ENCODE data around the gene CFTR. TPM values are rescaled to one million over a fixed set of nuclear protein-coding genes. Genes with fewer than 3 reads are reported as not detected.

CFTR gene
- total and polyA plus RNA-seq, 2 of the 8 experiments (the other 6 are each of a cell fraction or from before 2014, with no cell fraction given) = 1.2 to 1.6 TPM

DNA sequence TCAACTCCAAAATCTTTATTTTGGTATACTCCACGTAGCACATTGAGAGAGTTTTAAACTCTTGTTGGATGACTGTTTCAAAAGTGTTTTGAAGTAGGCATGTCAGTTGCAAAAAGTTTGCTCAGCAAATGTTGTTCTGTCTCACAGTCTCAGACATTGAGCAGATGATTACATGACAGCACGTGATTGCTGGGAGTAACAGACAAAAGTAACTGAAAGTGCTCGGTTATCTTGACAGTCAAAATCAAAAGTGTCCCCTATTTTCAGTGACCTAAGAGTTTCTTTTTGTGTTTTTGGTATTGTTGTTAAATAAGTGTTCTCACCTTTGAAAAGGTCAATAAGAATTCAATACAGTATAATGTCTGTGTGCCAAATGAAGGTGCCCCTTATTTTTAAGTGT is 84.3 kb downstream of the CFTR start:
- Histone ChIP-seq H3K18ac (ENCODE audit: extremely low read depth, low read length) (no peak overlapping the region), H3K4me2 (ENCODE audit: insufficient read depth in 1 of 2, low read depth in 2 of 2, low read length in 2 of 2) (no peak overlapping the region), H2AK5ac (ENCODE audit: low read depth, low read length) (no peak overlapping the region), H2BK20ac (ENCODE audit: low read length) (no peak overlapping the region), H2BK120ac (replicated peaks; ENCODE audit: low read depth, low read length) (no peak overlapping the region), H3K4ac (replicated peaks; ENCODE audit: insufficient read length, low read depth, low read length) (no peak overlapping the region), H3K56ac (replicated peaks; ENCODE audit: insufficient read length, low read depth, low read length) (no peak overlapping the region), H2AFZ (ENCODE audit: low read length) (no peak overlapping the region), H3K79me1 (ENCODE audit: low read depth, low read length) (no peaks in the 10 kb centered on the region), H4K8ac (ENCODE audit: extremely low read depth, insufficient read depth, low read length) (no peak overlapping the region), H3K27ac (ENCODE audit: low read depth, low read length) (no peak overlapping the region), H3K79me2 (ENCODE audit: control insufficient read depth in 1 of 2, insufficient read depth in 2 of 2, low read length in 2 of 2) (no peaks in the 10 kb centered on the region), H2BK12ac (ENCODE audit: low read depth, low read length) (no peak overlapping the region), H4K20me1 (replicated peaks in 1 of 2; ENCODE audit: control insufficient read depth in 1 of 2, insufficient read depth in 2 of 2, low read length in 2 of 2) (no peaks in the 10 kb centered on the region), H3K9ac (replicated peaks in 1 of 4; ENCODE audit: extremely low read depth in 1 of 4, low read depth in 3 of 4, low read length in 3 of 4) (no peak overlapping the region), H3K23ac (ENCODE audit: insufficient read length) (no peak overlapping the region), H3K23me2 (ENCODE audit: low read depth, low read length) (no peaks in the 10 kb centered on the region), H3K36me3 (ENCODE audit: control insufficient read depth in 2 of 4, insufficient read depth in 4 of 4, low read length in 3 of 4) (no peaks in the 10 kb centered on the region), H4K5ac (ENCODE audit: insufficient read length, low read depth, low read length) (no peak overlapping the region), H2BK5ac (ENCODE audit: low read depth, low read length) (no peak overlapping the region), H3K4me3 (ENCODE audit: extremely low read depth in 1 of 4, insufficient read depth in 2 of 4, low read depth in 3 of 4, low read length in 4 of 4) (no peak overlapping the region), H3K14ac (ENCODE audit: insufficient read length) (no peak overlapping the region), H3K9me3 (ENCODE audit: insufficient read depth in 2 of 2, low read depth in 1 of 2, low read length in 1 of 2) (no peaks in the 10 kb centered on the region), H3K27me3 (replicated peaks in 1 of 4; ENCODE audit: control insufficient read depth in 3 of 4, extremely low read depth in 1 of 4, insufficient read depth in 3 of 4, low read length in 3 of 4) (no peaks in the 10 kb centered on the region), H3K4me1 (replicated peaks in 1 of 4; ENCODE audit: control insufficient read depth in 3 of 4, insufficient read depth in 4 of 4, low read length in 3 of 4) (no peaks in the 10 kb centered on the region), H2BK15ac (ENCODE audit: low read length) (no peak overlapping the region), H4K91ac (replicated peaks; ENCODE audit: insufficient read length, low read length) (no peak overlapping the region)
- FAIRE-seq (no peak), DNase-seq (ENCODE audit: low read depth in 1 of 2, low spot score in 2 of 2) (no peak)
- ChIA-PET POLR2A (ENCODE audit: partially characterized antibody) (no interaction called here), CTCF (ENCODE audit: partially characterized antibody) (interaction anchor here (1.0 kb wide), 1 partner anchor 9 kb away, joined by 4 read pairs; no protein-coding TSS in a partner anchor)
- 99% methylated on average over 3 of the region's 3 CpGs; no CpG with 5 or more reads in 1 of the 2 experiments for WGBS, 2 experiments (ENCODE audit: extremely low coverage in 1 of 2, insufficient coverage in 1 of 2, insufficient read length in 1 of 2, insufficient replicate concordance in 2 of 2, low coverage in 1 of 2, low lambda C conversion rate in 2 of 2, missing lambda C conversion rate in 1 of 2)
- TF ChIP-seq, protein P1, sequence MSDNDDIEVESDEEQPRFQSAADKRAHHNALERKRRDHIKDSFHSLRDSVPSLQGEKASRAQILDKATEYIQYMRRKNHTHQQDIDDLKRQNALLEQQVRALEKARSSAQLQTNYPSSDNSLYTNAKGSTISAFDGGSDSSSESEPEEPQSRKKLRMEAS (IDR thresholded peaks at IDR 0.05) = no peak
- TF ChIP-seq BCL11A (IDR thresholded peaks at IDR 0.05; ENCODE audit: low read depth in 2 of 2, low read length in 2 of 2) = no peak
